ENCODE results near the gene UBE2D2.
"Not testable (repeated sequence)": the region's sequence is repeated elsewhere in the genome, so short reads cannot be mapped to it uniquely, and the experiment has no call there.

The UBE2D2 gene

GRCh38 chr5:139549162-139549894 is 11.8 kb upstream of the UBE2D2 start:
- DNase-seq (ENCODE audit: low read depth): no peak

GRCh38 chr5:139550051-139550872 is 10.9 kb upstream of the UBE2D2 start:
- not testable (repeated sequence) for DNase-seq (ENCODE audit: low read depth)

GRCh38 chr5:139551191-139551889 is 9.8 kb upstream of the UBE2D2 start:
- DNase-seq (ENCODE audit: low read depth): no peak

GRCh38 chr5:139552893-139553575 is 8.1 kb upstream of the UBE2D2 start:
- DNase-seq (ENCODE audit: low read depth): no peak

- DNase-seq (ENCODE audit: low read depth): no peak
Measured at GRCh38 chr5:139554264-139554663, 6.9 kb upstream of the UBE2D2 start.

GRCh38 chr5:139557811-139558210 is 3.3 kb upstream of the UBE2D2 start:
- DNase-seq (ENCODE audit: low read depth): no peak

- no peak for DNase-seq (ENCODE audit: low read depth)
Measured at GRCh38 chr5:139561655-139562451, 714 bp downstream of the UBE2D2 start.

- DNase-seq (ENCODE audit: low read depth): no peak
Measured at GRCh38 chr5:139562847-139563246, 1.7 kb downstream of the UBE2D2 start.

GRCh38 chr5:139565411-139566305 is 4.5 kb downstream of the UBE2D2 start:
- DNase-seq (ENCODE audit: low read depth): no peak

GRCh38 chr5:139566611-139567010 is 5.5 kb downstream of the UBE2D2 start:
- DNase-seq (ENCODE audit: low read depth): no peak

- no peak for DNase-seq (ENCODE audit: low read depth)
Measured at GRCh38 chr5:139569270-139569955, 8.3 kb downstream of the UBE2D2 start.

GRCh38 chr5:139571543-139571942 is 10.4 kb downstream of the UBE2D2 start:
- no peak for DNase-seq (ENCODE audit: low read depth)

- no peak for DNase-seq (ENCODE audit: low read depth)
Measured at GRCh38 chr5:139571966-139572365, 10.8 kb downstream of the UBE2D2 start.

- DNase-seq (ENCODE audit: low read depth): no peak
Measured at GRCh38 chr5:139574641-139575312, 13.6 kb downstream of the UBE2D2 start.

GRCh38 chr5:139575313-139575646 is 14.1 kb downstream of the UBE2D2 start:
- DNase-seq (ENCODE audit: low read depth): no peak

GRCh38 chr5:139575751-139576150 is 14.6 kb downstream of the UBE2D2 start:
- DNase-seq (ENCODE audit: low read depth): no peak

GRCh38 chr5:139577689-139578290 is 16.7 kb downstream of the UBE2D2 start:
- no peak for DNase-seq (ENCODE audit: low read depth)

- no peak for DNase-seq (ENCODE audit: low read depth)
Measured at GRCh38 chr5:139578325-139578724, 17.2 kb downstream of the UBE2D2 start.

GRCh38 chr5:139582181-139582580 is 21.0 kb downstream of the UBE2D2 start:
- not testable (repeated sequence) for DNase-seq (ENCODE audit: low read depth)

All from CMK (cell line).